K562 (cell line): ENCODE results near the gene NEURL4. TPM values are rescaled to one million over a fixed set of nuclear protein-coding genes. Genes with fewer than 3 reads are reported as not detected.
A peak's percentile ranks its signal among the peaks of the same experiment; 100 is the strongest.

Experiments
- CREB1 ChIP-seq, 2 experiments: sonication (generic) in 1 of 2; formaldehyde crosslinking in 1 of 2; IDR thresholded peaks; 2 replicates each; pipeline versions ENCODE4 v1.6.1 to v1.8.0; 2012 to 2022; ENCODE audit warnings: inconsistent platforms in 1 of 2, mild to moderate bottlenecking in 1 of 2, missing genetic modification reagents in 1 of 2, moderate library complexity in 1 of 2
- CXXC5 ChIP-seq: fragments of 250-450 bp; sonication (Bioruptor Pico); IDR thresholded peaks from 2 replicates; pipeline ENCODE4 v1.8.0; 2022; ENCODE audit warnings: inconsistent platforms, mild to moderate bottlenecking, moderate library complexity
- EGR1 ChIP-seq: fragments of 450-650 bp; conservative IDR thresholded peaks from 2 replicates; pipeline ENCODE4 v1.6.1; 2017; ENCODE audit warnings: mild to moderate bottlenecking
- GTF2F1 ChIP-seq: IDR thresholded peaks from 2 replicates; pipeline ENCODE4 v1.6.1; 2011; ENCODE audit warnings: low read depth, low read length, improper control_type of control experiment
- MED1 ChIP-seq: sonication (generic); formaldehyde crosslinking; IDR thresholded peaks from 2 replicates; pipeline ENCODE4 v1.8.1; 2023; ENCODE audit warnings: missing genetic modification reagents, borderline replicate concordance
- NFE2L1 ChIP-seq: fragments of 450-650 bp; IDR thresholded peaks from 2 replicates; pipeline ENCODE4 v1.6.1; 2016; ENCODE audit warnings: missing genetic modification characterization, low read depth, mild to moderate bottlenecking, missing compliant biosample characterization, moderate library complexity, borderline replicate concordance
- RB1 ChIP-seq: fragments of 450-650 bp; IDR thresholded peaks from 2 replicates; pipeline ENCODE4 v1.6.1; 2017; ENCODE audit warnings: low read depth, mild to moderate bottlenecking
- ZC3H4 ChIP-seq: sonication (generic); formaldehyde crosslinking; IDR thresholded peaks from 2 replicates; pipeline ENCODE4 v1.9.0; 2021; ENCODE audit warnings: missing genetic modification reagents, borderline replicate concordance
- ZNF174 ChIP-seq: fragments of 250-450 bp; sonication (Bioruptor Pico); IDR thresholded peaks from 2 replicates; pipeline ENCODE4 v1.4.0; 2020; ENCODE audit warnings: mild to moderate bottlenecking
- polyA plus RNA-seq, 8 experiments: library from polyadenylated mRNA; depleted of rRNA in 4 of 8; stranded (reverse) in 5 of 8; unstranded in 3 of 8; fragments of >200 nt; fragmentation: Nextera tagmentation in 2 of 8; fragmentation: Illumina TruSeq in 1 of 8; extraction: Ambion mirVana in 2 of 8; extraction: Trizol in 1 of 8; gene quantifications; 2 replicates each; pipeline versions ENCODE4 v1.2.1 to v1.2.3, GENCODE V29; 2011 to 2014; ENCODE audit warnings: inconsistent platforms in 1 of 8, missing spikeins in 1 of 8
- total RNA-seq, 7 experiments: library from RNA; depleted of rRNA in 6 of 7; stranded (reverse); fragments of >200 nt in 6 of 7; fragmentation: Illumina TruSeq in 2 of 7; extraction: Trizol in 2 of 7; gene quantifications; 2 replicates each; pipeline versions ENCODE4 v1.2.1 to v1.2.3, GENCODE V29; 2011 to 2021; ENCODE audit warnings: low replicate concordance in 1 of 7
- TF ChIP-seq, protein P1 (sequence below), 2 experiments: fragments of 450-650 bp; IDR thresholded peaks; 2 replicates each; pipeline ENCODE4 v1.6.1; 2018; ENCODE audit warnings: mild to moderate bottlenecking in 2 of 2, low read depth in 1 of 2; ENCODE audit not compliant: partially characterized antibody in 2 of 2
- TF ChIP-seq, protein P2 (sequence below): sonication (generic); formaldehyde crosslinking; IDR thresholded peaks from 2 replicates; pipeline ENCODE4 v1.8.1; 2023; ENCODE audit warnings: missing genetic modification reagents, mild to moderate bottlenecking, borderline replicate concordance
- TF ChIP-seq, protein P3 (sequence below): sonication (generic); formaldehyde crosslinking; IDR thresholded peaks from 2 replicates; pipeline ENCODE4 v1.9.0; 2022; ENCODE audit warnings: mild to moderate bottlenecking, missing genetic modification reagents

The NEURL4 gene
- total and polyA plus RNA-seq, 9 of the 15 experiments (the other 6 are each of a cell fraction or from before 2014, with no cell fraction given): 0.08 to 37.4 (median 11.5) TPM

DNA sequence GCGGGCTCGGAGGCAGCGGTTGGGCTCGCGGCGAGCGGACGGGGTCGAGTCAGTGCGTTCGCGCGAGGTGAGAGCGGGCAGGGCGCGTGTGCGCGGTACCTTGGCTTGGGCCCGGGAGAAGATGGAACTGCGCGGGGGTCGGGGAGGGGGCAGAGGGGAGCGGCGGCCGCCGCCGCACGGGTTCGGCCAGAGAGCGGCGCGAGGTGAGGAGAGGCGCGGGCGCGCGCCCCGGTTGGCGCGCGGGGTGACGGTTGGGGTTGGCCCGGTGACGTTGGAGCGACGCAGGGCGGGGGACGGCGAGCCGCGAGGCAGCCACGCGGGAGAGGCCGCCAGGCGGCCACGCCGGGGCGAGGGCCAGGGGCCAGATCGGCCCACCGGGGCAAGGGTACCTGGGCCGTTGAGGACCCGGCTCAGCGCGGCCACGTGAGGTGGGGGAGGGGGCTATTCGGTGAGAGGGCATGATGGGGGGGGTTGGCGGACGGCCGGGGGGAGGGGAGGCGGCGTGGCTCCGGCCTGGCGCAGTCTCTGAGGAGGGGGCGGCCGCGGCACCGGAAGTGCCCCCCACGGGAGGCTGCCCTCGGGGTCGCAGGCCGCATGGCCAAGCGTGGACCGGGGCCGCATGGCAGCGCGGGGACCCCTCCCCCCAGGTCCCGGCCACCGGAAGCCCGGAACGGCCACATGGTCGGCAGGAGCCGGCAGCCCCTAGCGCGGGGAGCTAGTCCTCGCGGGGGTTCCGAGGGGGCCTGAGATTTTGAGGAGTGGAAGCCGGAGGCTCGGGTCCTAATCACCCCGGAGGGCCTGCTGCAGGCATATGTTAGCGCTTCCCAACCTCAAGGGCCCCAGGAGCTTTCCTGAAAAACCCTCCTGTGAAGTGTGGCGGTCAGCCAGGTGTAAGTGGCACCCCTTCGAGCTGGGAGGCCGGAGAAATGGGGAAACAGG, 21.2 kb downstream of the NEURL4 start (continued):
- TF ChIP-seq, protein P1, sequence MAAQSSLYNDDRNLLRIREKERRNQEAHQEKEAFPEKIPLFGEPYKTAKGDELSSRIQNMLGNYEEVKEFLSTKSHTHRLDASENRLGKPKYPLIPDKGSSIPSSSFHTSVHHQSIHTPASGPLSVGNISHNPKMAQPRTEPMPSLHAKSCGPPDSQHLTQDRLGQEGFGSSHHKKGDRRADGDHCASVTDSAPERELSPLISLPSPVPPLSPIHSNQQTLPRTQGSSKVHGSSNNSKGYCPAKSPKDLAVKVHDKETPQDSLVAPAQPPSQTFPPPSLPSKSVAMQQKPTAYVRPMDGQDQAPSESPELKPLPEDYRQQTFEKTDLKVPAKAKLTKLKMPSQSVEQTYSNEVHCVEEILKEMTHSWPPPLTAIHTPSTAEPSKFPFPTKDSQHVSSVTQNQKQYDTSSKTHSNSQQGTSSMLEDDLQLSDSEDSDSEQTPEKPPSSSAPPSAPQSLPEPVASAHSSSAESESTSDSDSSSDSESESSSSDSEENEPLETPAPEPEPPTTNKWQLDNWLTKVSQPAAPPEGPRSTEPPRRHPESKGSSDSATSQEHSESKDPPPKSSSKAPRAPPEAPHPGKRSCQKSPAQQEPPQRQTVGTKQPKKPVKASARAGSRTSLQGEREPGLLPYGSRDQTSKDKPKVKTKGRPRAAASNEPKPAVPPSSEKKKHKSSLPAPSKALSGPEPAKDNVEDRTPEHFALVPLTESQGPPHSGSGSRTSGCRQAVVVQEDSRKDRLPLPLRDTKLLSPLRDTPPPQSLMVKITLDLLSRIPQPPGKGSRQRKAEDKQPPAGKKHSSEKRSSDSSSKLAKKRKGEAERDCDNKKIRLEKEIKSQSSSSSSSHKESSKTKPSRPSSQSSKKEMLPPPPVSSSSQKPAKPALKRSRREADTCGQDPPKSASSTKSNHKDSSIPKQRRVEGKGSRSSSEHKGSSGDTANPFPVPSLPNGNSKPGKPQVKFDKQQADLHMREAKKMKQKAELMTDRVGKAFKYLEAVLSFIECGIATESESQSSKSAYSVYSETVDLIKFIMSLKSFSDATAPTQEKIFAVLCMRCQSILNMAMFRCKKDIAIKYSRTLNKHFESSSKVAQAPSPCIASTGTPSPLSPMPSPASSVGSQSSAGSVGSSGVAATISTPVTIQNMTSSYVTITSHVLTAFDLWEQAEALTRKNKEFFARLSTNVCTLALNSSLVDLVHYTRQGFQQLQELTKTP (IDR thresholded peaks at IDR 0.05; ENCODE audit: low read depth in 1 of 2, partially characterized antibody in 2 of 2): no peak
- peak; percentile 84 for TF ChIP-seq CREB1 (IDR thresholded peaks at IDR 0.05)
- TF ChIP-seq CREB1 (CRISPR knock-in tag; IDR thresholded peaks at IDR 0.05): no peak
- TF ChIP-seq ZNF174 (CRISPR knock-in tag): no peak
- no peak for TF ChIP-seq EGR1
- TF ChIP-seq NFE2L1 (tag): no peak
- TF ChIP-seq GTF2F1: no peak
- TF ChIP-seq, protein P2, sequence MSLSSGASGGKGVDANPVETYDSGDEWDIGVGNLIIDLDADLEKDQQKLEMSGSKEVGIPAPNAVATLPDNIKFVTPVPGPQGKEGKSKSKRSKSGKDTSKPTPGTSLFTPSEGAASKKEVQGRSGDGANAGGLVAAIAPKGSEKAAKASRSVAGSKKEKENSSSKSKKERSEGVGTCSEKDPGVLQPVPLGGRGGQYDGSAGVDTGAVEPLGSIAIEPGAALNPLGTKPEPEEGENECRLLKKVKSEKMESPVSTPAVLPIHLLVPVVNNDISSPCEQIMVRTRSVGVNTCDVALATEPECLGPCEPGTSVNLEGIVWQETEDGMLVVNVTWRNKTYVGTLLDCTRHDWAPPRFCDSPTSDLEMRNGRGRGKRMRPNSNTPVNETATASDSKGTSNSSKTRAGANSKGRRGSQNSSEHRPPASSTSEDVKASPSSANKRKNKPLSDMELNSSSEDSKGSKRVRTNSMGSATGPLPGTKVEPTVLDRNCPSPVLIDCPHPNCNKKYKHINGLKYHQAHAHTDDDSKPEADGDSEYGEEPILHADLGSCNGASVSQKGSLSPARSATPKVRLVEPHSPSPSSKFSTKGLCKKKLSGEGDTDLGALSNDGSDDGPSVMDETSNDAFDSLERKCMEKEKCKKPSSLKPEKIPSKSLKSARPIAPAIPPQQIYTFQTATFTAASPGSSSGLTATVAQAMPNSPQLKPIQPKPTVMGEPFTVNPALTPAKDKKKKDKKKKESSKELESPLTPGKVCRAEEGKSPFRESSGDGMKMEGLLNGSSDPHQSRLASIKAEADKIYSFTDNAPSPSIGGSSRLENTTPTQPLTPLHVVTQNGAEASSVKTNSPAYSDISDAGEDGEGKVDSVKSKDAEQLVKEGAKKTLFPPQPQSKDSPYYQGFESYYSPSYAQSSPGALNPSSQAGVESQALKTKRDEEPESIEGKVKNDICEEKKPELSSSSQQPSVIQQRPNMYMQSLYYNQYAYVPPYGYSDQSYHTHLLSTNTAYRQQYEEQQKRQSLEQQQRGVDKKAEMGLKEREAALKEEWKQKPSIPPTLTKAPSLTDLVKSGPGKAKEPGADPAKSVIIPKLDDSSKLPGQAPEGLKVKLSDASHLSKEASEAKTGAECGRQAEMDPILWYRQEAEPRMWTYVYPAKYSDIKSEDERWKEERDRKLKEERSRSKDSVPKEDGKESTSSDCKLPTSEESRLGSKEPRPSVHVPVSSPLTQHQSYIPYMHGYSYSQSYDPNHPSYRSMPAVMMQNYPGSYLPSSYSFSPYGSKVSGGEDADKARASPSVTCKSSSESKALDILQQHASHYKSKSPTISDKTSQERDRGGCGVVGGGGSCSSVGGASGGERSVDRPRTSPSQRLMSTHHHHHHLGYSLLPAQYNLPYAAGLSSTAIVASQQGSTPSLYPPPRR (CRISPR knock-in tag): no peak
- 0 out of 2 replicates have a peak, but pooled peaks have one; percentile 5 for TF ChIP-seq ZC3H4
- TF ChIP-seq, protein P3, sequence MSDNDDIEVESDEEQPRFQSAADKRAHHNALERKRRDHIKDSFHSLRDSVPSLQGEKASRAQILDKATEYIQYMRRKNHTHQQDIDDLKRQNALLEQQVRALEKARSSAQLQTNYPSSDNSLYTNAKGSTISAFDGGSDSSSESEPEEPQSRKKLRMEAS: peak; percentile 90
- TF ChIP-seq RB1: peak; percentile 26; the same call in 1 of the 2 replicates
- no peak for TF ChIP-seq MED1 (CRISPR knock-in tag)
- 0 out of 2 replicates have a peak, but pooled peaks have one; percentile 27 for TF ChIP-seq CXXC5
